Measurements from ENCODE around the gene AVPI1.
A peak's percentile ranks its signal among the peaks of the same experiment; 100 is the strongest.

AVPI1 gene

GRCh38 chr10:97686962-97687784 lies at the start of gene AVPI1:
Gene AVPI1, minus strand, starts transcription at chr10:97687241. Its CDS starts 7,336 bp downstream, at chr10:97679905.
- peak; percentile 98 for DNase-seq

- no peak for DNase-seq
Observed at GRCh38 chr10:97736403-97736901, 49.4 kb upstream of the AVPI1 start.

GRCh38 chr10:97734021-97734420 lies 47.0 kb upstream of the AVPI1 start:
- DNase-seq, result no peak

- DNase-seq, result no peak
Observed at GRCh38 chr10:97733256-97733655, 46.2 kb upstream of the AVPI1 start.

- DNase-seq, result no peak
Observed at GRCh38 chr10:97732052-97732359, 45.0 kb upstream of the AVPI1 start.

GRCh38 chr10:97731346-97732051 lies 44.5 kb upstream of the AVPI1 start:
- peak; percentile 93 for DNase-seq

- no peak for DNase-seq
Observed at GRCh38 chr10:97729014-97729413, 42.0 kb upstream of the AVPI1 start.

GRCh38 chr10:97726636-97727178 lies 39.7 kb upstream of the AVPI1 start:
- no peak for DNase-seq

GRCh38 chr10:97724341-97724941 lies 37.4 kb upstream of the AVPI1 start:
- no peak for DNase-seq

GRCh38 chr10:97723001-97723400 lies 36.0 kb upstream of the AVPI1 start:
- no peak for DNase-seq

GRCh38 chr10:97721871-97722780 lies 35.1 kb upstream of the AVPI1 start:
- DNase-seq, result no peak

- no peak for DNase-seq
Observed at GRCh38 chr10:97719602-97720001, 32.6 kb upstream of the AVPI1 start.

- peak; percentile 41 for DNase-seq
Observed at GRCh38 chr10:97718659-97719142, 31.7 kb upstream of the AVPI1 start.

- no peak for DNase-seq
Observed at GRCh38 chr10:97718178-97718577, 31.1 kb upstream of the AVPI1 start.

- no peak for DNase-seq
Observed at GRCh38 chr10:97717627-97718026, 30.6 kb upstream of the AVPI1 start.

- no peak for DNase-seq
Observed at GRCh38 chr10:97715259-97715874, 28.3 kb upstream of the AVPI1 start.

GRCh38 chr10:97714401-97715258 lies 27.6 kb upstream of the AVPI1 start:
- peak; percentile 90 for DNase-seq

- peak; percentile 92 for DNase-seq
Observed at GRCh38 chr10:97713826-97714400, 26.9 kb upstream of the AVPI1 start.

GRCh38 chr10:97713339-97713825 lies 26.3 kb upstream of the AVPI1 start, which contains the start of gene MARVELD1:
Gene MARVELD1, plus strand, starts transcription at chr10:97713730. Its CDS starts 147 bp downstream, at chr10:97713877.
- DNase-seq, result peak; percentile 94

All from eye (tissue), 1 donor.